ENCODE measurements around the gene SLC9A6.

- TF ChIP-seq TAF1 (IDR thresholded peaks at IDR 0.05; ENCODE audit: borderline replicate concordance, low read depth, low read length) (no peak), POLR2AphosphoS5 (IDR thresholded peaks at IDR 0.05; ENCODE audit: low read depth, low read length) (no peak)
These were observed 2.4 kb upstream of the SLC9A6 start for GRCh38 chrX:135982860-135983259.
